KMS-11 (cell line): ENCODE measurements around the gene CERS5.
"Not testable (repeated sequence)": the region's sequence is repeated elsewhere in the genome, so short reads cannot be mapped to it uniquely, and the experiment has no call there.

Experiments used
- H2AFZ ChIP-seq: fragments of 200-600 bp; sonication (generic); 2 replicates; pipeline ENCODE4 v1.6.1; 2016; ENCODE audit warnings: antibody characterized with exemption, mixed run types, low read depth
- H3K27ac ChIP-seq: fragments of 200-600 bp; sonication (generic); 2 replicates; pipeline ENCODE4 v1.6.1; 2016; ENCODE audit warnings: mild to moderate bottlenecking, mixed run types
- H3K27me3 ChIP-seq: fragments of 200-600 bp; sonication (generic); 2 replicates; pipeline ENCODE4 v1.6.1; 2017; ENCODE audit warnings: mild to moderate bottlenecking, low read depth, mixed run types, moderate library complexity; ENCODE audit not compliant: insufficient read depth
- H3K36me3 ChIP-seq: fragments of 200-600 bp; sonication (generic); 2 replicates; pipeline ENCODE4 v1.6.1; 2017; ENCODE audit warnings: mild to moderate bottlenecking, mixed run types; ENCODE audit not compliant: insufficient read depth
- H3K4me1 ChIP-seq: fragments of 200-600 bp; sonication (generic); 2 replicates; pipeline ENCODE4 v1.6.1; 2016; ENCODE audit warnings: mild to moderate bottlenecking, low read depth, mixed run types; ENCODE audit not compliant: poor library complexity, severe bottlenecking
- H3K4me2 ChIP-seq: fragments of 200-600 bp; sonication (generic); 2 replicates; pipeline ENCODE4 v1.7.0; 2016; ENCODE audit warnings: mild to moderate bottlenecking, mixed run types
- H3K4me3 ChIP-seq: fragments of 200-600 bp; sonication (generic); IDR thresholded peaks from 2 replicates; pipeline ENCODE4 v1.6.1; 2017; ENCODE audit warnings: low read depth, low read length, mixed read lengths; ENCODE audit not compliant: insufficient read depth
- H3K79me2 ChIP-seq: fragments of 200-600 bp; sonication (generic); 2 replicates; pipeline ENCODE4 v1.6.1; 2016; ENCODE audit warnings: low read depth, mixed run types; ENCODE audit not compliant: insufficient read depth
- H3K9ac ChIP-seq: fragments of 200-600 bp; sonication (generic); 2 replicates; pipeline ENCODE4 v1.6.1; 2016; ENCODE audit warnings: mild to moderate bottlenecking, mixed run types
- H4K20me1 ChIP-seq: fragments of 200-600 bp; sonication (generic); 2 replicates; pipeline ENCODE4 v1.6.1; 2016; ENCODE audit warnings: mild to moderate bottlenecking, mixed run types; ENCODE audit not compliant: insufficient read depth
- CTCF ChIP-seq: fragments of 200-600 bp; sonication (generic); conservative IDR thresholded peaks from 2 replicates; pipeline ENCODE4 v1.6.1; 2017; ENCODE audit warnings: low read depth, mild to moderate bottlenecking, antibody characterized with exemption, low read length, moderate library complexity, mixed read lengths

Gene CERS5

GRCh38 chr12:50160643-50161042, 6.5 kb downstream of the CERS5 start:
- peaks cover 36% of the 10 kb centered on the region; the same call in 1 of the 2 replicates for H3K79me2 ChIP-seq
- H2AFZ ChIP-seq, result no peak overlapping the region
- no peak overlapping the region for H3K4me3 ChIP-seq
- H3K4me2 ChIP-seq, result no peak overlapping the region
- no peak for TF ChIP-seq CTCF
- H3K27me3 ChIP-seq, result no peaks in the 10 kb centered on the region
- H3K4me1 ChIP-seq, result peaks cover 3% of the 10 kb centered on the region
- no peaks in the 10 kb centered on the region for H4K20me1 ChIP-seq
- no peaks in the 10 kb centered on the region for H3K36me3 ChIP-seq
- no peak overlapping the region for H3K27ac ChIP-seq
- no peak overlapping the region for H3K9ac ChIP-seq

GRCh38 chr12:50157259-50157658, 9.9 kb downstream of the CERS5 start:
- H3K79me2 ChIP-seq, result peaks cover 18% of the 10 kb centered on the region; the same call in 1 of the 2 replicates
- TF ChIP-seq CTCF, result no peak
- no peaks in the 10 kb centered on the region for H4K20me1 ChIP-seq
- H3K4me1 ChIP-seq, result no peaks in the 10 kb centered on the region
- no peak overlapping the region for H2AFZ ChIP-seq
- H3K36me3 ChIP-seq, result no peaks in the 10 kb centered on the region
- H3K4me3 ChIP-seq, result no peak overlapping the region
- no peak overlapping the region for H3K4me2 ChIP-seq
- no peak overlapping the region for H3K27ac ChIP-seq
- H3K9ac ChIP-seq, result no peak overlapping the region
- no peaks in the 10 kb centered on the region for H3K27me3 ChIP-seq

- no peak overlapping the region for H3K9ac ChIP-seq
- H2AFZ ChIP-seq, result no peak overlapping the region
- H3K79me2 ChIP-seq, result peaks cover 18% of the 10 kb centered on the region; the same call in 1 of the 2 replicates
- no peak overlapping the region for H3K4me3 ChIP-seq
- no peak overlapping the region for H3K27ac ChIP-seq
- TF ChIP-seq CTCF, result no peak
- no peaks in the 10 kb centered on the region for H3K27me3 ChIP-seq
- no peaks in the 10 kb centered on the region for H3K4me1 ChIP-seq
- H4K20me1 ChIP-seq, result no peaks in the 10 kb centered on the region
- H3K36me3 ChIP-seq, result no peaks in the 10 kb centered on the region
- H3K4me2 ChIP-seq, result no peak overlapping the region
Observed at GRCh38 chr12:50156641-50157040, 10.5 kb downstream of the CERS5 start.

GRCh38 chr12:50154947-50155346, 12.2 kb downstream of the CERS5 start:
- H3K79me2 ChIP-seq, result peaks cover 13% of the 10 kb centered on the region; the same call in 1 of the 2 replicates

GRCh38 chr12:50151047-50151687, 16.0 kb downstream of the CERS5 start:
- no peak overlapping the region for H3K4me2 ChIP-seq
- no peaks in the 10 kb centered on the region for H3K27me3 ChIP-seq
- no peaks in the 10 kb centered on the region for H3K4me1 ChIP-seq
- H4K20me1 ChIP-seq, result no peaks in the 10 kb centered on the region
- no peak overlapping the region for H3K27ac ChIP-seq
- no peak overlapping the region for H3K9ac ChIP-seq
- no peaks in the 10 kb centered on the region for H3K36me3 ChIP-seq
- H3K4me3 ChIP-seq, result no peak overlapping the region
- TF ChIP-seq CTCF, result no peak
- no peak overlapping the region for H2AFZ ChIP-seq
- peaks cover 8% of the 10 kb centered on the region; the same call in 1 of the 2 replicates for H3K79me2 ChIP-seq

More at GRCh38 chr12:50154947-50155346, 12.2 kb downstream of the CERS5 start:
- not testable (repeated sequence) for H3K4me2 ChIP-seq, H3K4me3 ChIP-seq, H3K27ac ChIP-seq, H3K4me1 ChIP-seq, H3K27me3 ChIP-seq, H3K36me3 ChIP-seq, H4K20me1 ChIP-seq, H2AFZ ChIP-seq, H3K9ac ChIP-seq
